Measurements from ENCODE around the gene RCOR1. TPM values are rescaled to one million over a fixed set of nuclear protein-coding genes. Genes with fewer than 3 reads are reported as not detected.
A peak's percentile ranks its signal among the peaks of the same experiment; 100 is the strongest.

The RCOR1 gene
- total RNA-seq, 4 donors from 2014 or later = 3.3 to 40.0 (median 19.7) TPM

GRCh38 chr14:102579696-102580549, 12.5 kb upstream of the RCOR1 start:
- Histone ChIP-seq H3K27me3 (no peaks in the 10 kb centered on the region), H3K27ac (peak overlapping the region in 1 of 2 donors; percentile 28), H3K36me3 (no peaks in the 10 kb centered on the region), H3K4me1 (no peaks in the 10 kb centered on the region), H3K9me3 (no peaks in the 10 kb centered on the region), H3K4me3 (no peak overlapping the region)
- peak; percentile 33 to 39 for DNase-seq
- intact Hi-C loops (cut with DNase I; ENCODE audit: low total_unique reads) = no loop called here
- no peak for TF ChIP-seq POLR2A (IDR thresholded peaks at IDR 0.05)
- TF ChIP-seq, protein P1, sequence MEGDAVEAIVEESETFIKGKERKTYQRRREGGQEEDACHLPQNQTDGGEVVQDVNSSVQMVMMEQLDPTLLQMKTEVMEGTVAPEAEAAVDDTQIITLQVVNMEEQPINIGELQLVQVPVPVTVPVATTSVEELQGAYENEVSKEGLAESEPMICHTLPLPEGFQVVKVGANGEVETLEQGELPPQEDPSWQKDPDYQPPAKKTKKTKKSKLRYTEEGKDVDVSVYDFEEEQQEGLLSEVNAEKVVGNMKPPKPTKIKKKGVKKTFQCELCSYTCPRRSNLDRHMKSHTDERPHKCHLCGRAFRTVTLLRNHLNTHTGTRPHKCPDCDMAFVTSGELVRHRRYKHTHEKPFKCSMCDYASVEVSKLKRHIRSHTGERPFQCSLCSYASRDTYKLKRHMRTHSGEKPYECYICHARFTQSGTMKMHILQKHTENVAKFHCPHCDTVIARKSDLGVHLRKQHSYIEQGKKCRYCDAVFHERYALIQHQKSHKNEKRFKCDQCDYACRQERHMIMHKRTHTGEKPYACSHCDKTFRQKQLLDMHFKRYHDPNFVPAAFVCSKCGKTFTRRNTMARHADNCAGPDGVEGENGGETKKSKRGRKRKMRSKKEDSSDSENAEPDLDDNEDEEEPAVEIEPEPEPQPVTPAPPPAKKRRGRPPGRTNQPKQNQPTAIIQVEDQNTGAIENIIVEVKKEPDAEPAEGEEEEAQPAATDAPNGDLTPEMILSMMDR (IDR thresholded peaks at IDR 0.05) = no peak

- TF ChIP-seq, protein P1 (IDR thresholded peaks at IDR 0.05) = no peak
- TF ChIP-seq POLR2A (IDR thresholded peaks at IDR 0.05) = no peak
- Histone ChIP-seq H3K27ac (no peak overlapping the region), H3K4me1 (no peaks in the 10 kb centered on the region), H3K36me3 (no peaks in the 10 kb centered on the region), H3K27me3 (no peaks in the 10 kb centered on the region), H3K9me3 (no peaks in the 10 kb centered on the region), H3K4me3 (no peak overlapping the region)
- DNase-seq = no peak
- intact Hi-C loops (cut with DNase I; ENCODE audit: low total_unique reads) = no loop called here
These were observed 11.8 kb upstream of the RCOR1 start for GRCh38 chr14:102580550-102581110.

DNA sequence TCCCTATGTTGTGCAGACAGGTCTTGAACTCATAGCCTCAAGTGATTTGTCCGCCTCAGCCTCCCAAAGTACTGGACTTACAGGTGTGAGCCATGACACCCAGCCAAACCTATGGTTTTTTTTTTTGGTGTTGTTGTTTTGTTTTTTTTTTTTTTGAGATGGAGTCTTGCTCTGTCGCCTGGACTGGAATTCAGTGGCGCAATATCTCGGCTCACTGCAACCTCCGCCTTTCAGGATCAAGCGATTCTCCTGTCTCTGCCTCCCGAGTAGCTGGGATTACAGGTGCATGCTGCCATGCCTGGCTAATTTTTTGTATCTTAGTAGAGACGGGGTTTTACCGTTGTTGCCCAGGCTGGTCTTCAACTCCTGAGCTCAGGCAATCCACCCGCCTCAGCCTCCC, 11.3 kb upstream of the RCOR1 start:
- intact Hi-C loops (cut with DNase I; ENCODE audit: low total_unique reads) = no loop called here
- H3K4me1 ChIP-seq = no peaks in the 10 kb centered on the region
- no peak overlapping the region for H3K27ac ChIP-seq
- H3K27me3 ChIP-seq = no peaks in the 10 kb centered on the region
- no peak for DNase-seq
- no peaks in the 10 kb centered on the region for H3K9me3 ChIP-seq
- TF ChIP-seq, protein P1 (IDR thresholded peaks at IDR 0.05) = no peak
- TF ChIP-seq POLR2A (IDR thresholded peaks at IDR 0.05) = no peak
- no peaks in the 10 kb centered on the region for H3K36me3 ChIP-seq
- no peak overlapping the region for H3K4me3 ChIP-seq

- H3K4me3 ChIP-seq = no peak overlapping the region
- H3K27me3 ChIP-seq = no peaks in the 10 kb centered on the region
- no peak for DNase-seq
- intact Hi-C loops (cut with DNase I; ENCODE audit: low total_unique reads) = no loop called here
- no peaks in the 10 kb centered on the region for H3K36me3 ChIP-seq
- H3K4me1 ChIP-seq = no peaks in the 10 kb centered on the region
- H3K9me3 ChIP-seq = no peaks in the 10 kb centered on the region
- TF ChIP-seq, protein P1 (IDR thresholded peaks at IDR 0.05) = no peak
- TF ChIP-seq POLR2A (IDR thresholded peaks at IDR 0.05) = no peak
- no peak overlapping the region for H3K27ac ChIP-seq
These were observed 8.7 kb upstream of the RCOR1 start for GRCh38 chr14:102583726-102584125.
